Kidney tubule cell (primary cell): ENCODE measurements around the gene MED27.
"Not testable (repeated sequence)": the region's sequence is repeated elsewhere in the genome, so short reads cannot be mapped to it uniquely, and the experiment has no call there.

Experiments used
- DNase-seq: peaks from one replicate; pipeline ENCODE4 v3.0.0-alpha.2; 2018; ENCODE audit warnings: low spot score

MED27 gene

GRCh38 chr9:132077881-132078698 is 1.6 kb downstream of the MED27 start:
- peak; percentile 62 for DNase-seq

- DNase-seq, result peak; percentile 26
Observed at GRCh38 chr9:132075853-132076252, 3.8 kb downstream of the MED27 start.

GRCh38 chr9:132074736-132075135 is 4.9 kb downstream of the MED27 start:
- DNase-seq, result peak; percentile 19

- no peak for DNase-seq
Observed at GRCh38 chr9:132071847-132072507, 7.7 kb downstream of the MED27 start.

- peak; percentile 44 for DNase-seq
Observed at GRCh38 chr9:132069046-132069898, 10.4 kb downstream of the MED27 start.

GRCh38 chr9:132068605-132069004 is 11.1 kb downstream of the MED27 start:
- DNase-seq, result no peak

GRCh38 chr9:132066511-132066910 is 13.2 kb downstream of the MED27 start:
- DNase-seq, result no peak

GRCh38 chr9:132066057-132066456 is 13.6 kb downstream of the MED27 start:
- DNase-seq, result no peak

- DNase-seq, result no peak
Observed at GRCh38 chr9:132063281-132063680, 16.4 kb downstream of the MED27 start.

- DNase-seq, result no peak
Observed at GRCh38 chr9:132062806-132063205, 16.9 kb downstream of the MED27 start.

- DNase-seq, result no peak
Observed at GRCh38 chr9:132061526-132061925, 18.1 kb downstream of the MED27 start.

- DNase-seq, result no peak
Observed at GRCh38 chr9:132059361-132059760, 20.3 kb downstream of the MED27 start.

GRCh38 chr9:132058226-132058625 is 21.4 kb downstream of the MED27 start:
- not testable (repeated sequence) for DNase-seq

GRCh38 chr9:132056717-132057560 is 22.7 kb downstream of the MED27 start:
- DNase-seq, result peak; percentile 36

GRCh38 chr9:132055756-132056155 is 23.9 kb downstream of the MED27 start:
- no peak for DNase-seq

- no peak for DNase-seq
Observed at GRCh38 chr9:132054024-132054423, 25.6 kb downstream of the MED27 start.

- DNase-seq, result no peak
Observed at GRCh38 chr9:132049900-132050299, 29.8 kb downstream of the MED27 start.

- DNase-seq, result no peak
Observed at GRCh38 chr9:132049323-132049882, 30.3 kb downstream of the MED27 start.

GRCh38 chr9:132048201-132048600 is 31.5 kb downstream of the MED27 start:
- DNase-seq, result peak; percentile 50

- DNase-seq, result no peak
Observed at GRCh38 chr9:132046456-132046855, 33.2 kb downstream of the MED27 start.

- peak; percentile 30 for DNase-seq
Observed at GRCh38 chr9:132044176-132044875, 35.3 kb downstream of the MED27 start.
